Loucy (cell line): ENCODE data around the gene FNDC11.

Source experiments
- H2AFZ ChIP-seq: fragments of 200-600 bp; sonication (generic); 2 replicates; pipeline ENCODE4 v1.6.0; 2016; ENCODE audit warnings: antibody characterized with exemption, mild to moderate bottlenecking, low read length, moderate library complexity
- H3F3A ChIP-seq: fragments of 200-600 bp; 2 replicates; pipeline ENCODE4 v1.6.0; 2016; ENCODE audit warnings: antibody characterized with exemption, low read depth, mild to moderate bottlenecking
- H3K27me3 ChIP-seq: fragments of 200-600 bp; sonication (generic); 2 replicates; pipeline ENCODE4 v1.6.1; 2014; ENCODE audit warnings: low read length, mild to moderate bottlenecking; ENCODE audit not compliant: insufficient read depth, poor library complexity, severe bottlenecking
- H3K36me3 ChIP-seq: fragments of 200-600 bp; sonication (generic); 2 replicates; pipeline ENCODE4 v1.6.1; 2016; ENCODE audit warnings: low read length; ENCODE audit not compliant: insufficient read depth
- H3K4me1 ChIP-seq: fragments of 200-600 bp; sonication (generic); 2 replicates; pipeline ENCODE4 v1.5.1; 2014; ENCODE audit warnings: low read length, mild to moderate bottlenecking; ENCODE audit not compliant: insufficient read depth, poor library complexity, severe bottlenecking
- H3K4me2 ChIP-seq: fragments of 200-600 bp; sonication (generic); 2 replicates; pipeline ENCODE4 v1.6.0; 2014; ENCODE audit warnings: antibody characterized with exemption, low read length, low read depth, mild to moderate bottlenecking; ENCODE audit not compliant: poor library complexity, severe bottlenecking
- H3K4me3 ChIP-seq: fragments of 200-600 bp; sonication (generic); 2 replicates; pipeline ENCODE4 v1.5.1; 2014; ENCODE audit warnings: low read length, mild to moderate bottlenecking, mixed read lengths; ENCODE audit not compliant: poor library complexity, severe bottlenecking
- H3K79me2 ChIP-seq: fragments of 200-600 bp; sonication (generic); 2 replicates; pipeline ENCODE4 v1.6.1; 2014; ENCODE audit warnings: low read length; ENCODE audit not compliant: insufficient read depth
- H3K9ac ChIP-seq: fragments of 200-600 bp; sonication (generic); 2 replicates; pipeline ENCODE4 v1.6.0; 2014; ENCODE audit warnings: mild to moderate bottlenecking, low read depth, low read length, moderate library complexity; ENCODE audit not compliant: poor library complexity, severe bottlenecking
- H3K9me2 ChIP-seq: fragments of 200-600 bp; sonication (generic); replicated peaks from 2 replicates; pipeline ENCODE4 v1.6.1; 2016; ENCODE audit warnings: low read depth, low read length, mixed read lengths
- H3K9me3 ChIP-seq: fragments of 200-600 bp; sonication (generic); 2 replicates; pipeline ENCODE4 v1.6.1; 2014; ENCODE audit warnings: mild to moderate bottlenecking, antibody characterized with exemption, low read length, low read depth; ENCODE audit not compliant: insufficient read depth
- H4K20me1 ChIP-seq: fragments of 200-600 bp; sonication (generic); 2 replicates; pipeline ENCODE4 v1.6.0; 2014; ENCODE audit warnings: antibody characterized with exemption, low read length, mild to moderate bottlenecking; ENCODE audit not compliant: insufficient read depth, poor library complexity, severe bottlenecking
- CTCF ChIP-seq: fragments of 200-600 bp; sonication (generic); conservative IDR thresholded peaks from 2 replicates; pipeline ENCODE4 v1.5.1; 2014; ENCODE audit warnings: mild to moderate bottlenecking, antibody characterized with exemption, low read length
- EZH2phosphoT487 ChIP-seq: fragments of 200-600 bp; IDR thresholded peaks from 2 replicates; pipeline ENCODE4 v1.6.1; 2018; ENCODE audit warnings: antibody characterized with exemption, mild to moderate bottlenecking, moderate library complexity, borderline replicate concordance

FNDC11 gene

GRCh38 chr20:63553933-63554290 is at the start of gene FNDC11:
Gene FNDC11 (plus strand): TSS chr20:63554159. CDS start chr20:63555664, 1,505 bp downstream.
- Histone ChIP-seq H3K4me2 (peak within 1 kb of the TSS; percentile 75), H3K4me1 (peaks cover 26% of the 10 kb centered on the region), H3K79me2 (no peaks in the 10 kb centered on the region), H3K9me2 (no peaks in the 10 kb centered on the region), H3K9me3 (no peaks in the 10 kb centered on the region), H3K4me3 (peak within 1 kb of the TSS; percentile 61), H3F3A (no peaks in the 10 kb centered on the region), H4K20me1 (no peaks in the 10 kb centered on the region), H3K27me3 (no peaks in the 10 kb centered on the region), H2AFZ (peak within 1 kb of the TSS; percentile 85; the same call in 1 of the 2 replicates), H3K36me3 (no peaks in the 10 kb centered on the region), H3K9ac (peak within 1 kb of the TSS; percentile 62)
- TF ChIP-seq EZH2phosphoT487: no peak
- TF ChIP-seq CTCF: no peak

GRCh38 chr20:63504642-63505041 is 49.3 kb upstream of the FNDC11 start:
- Histone ChIP-seq H3K4me3 (no peak overlapping the region), H2AFZ (no peak overlapping the region), H3K4me2 (no peak overlapping the region), H3K9me2 (no peaks in the 10 kb centered on the region), H3K4me1 (no peaks in the 10 kb centered on the region), H3K9ac (no peak overlapping the region), H3K36me3 (no peaks in the 10 kb centered on the region), H3F3A (no peaks in the 10 kb centered on the region), H3K27me3 (no peaks in the 10 kb centered on the region), H3K79me2 (no peaks in the 10 kb centered on the region), H3K9me3 (no peaks in the 10 kb centered on the region; the same call in 1 of the 2 replicates), H4K20me1 (no peaks in the 10 kb centered on the region)
- no peak for TF ChIP-seq EZH2phosphoT487
- no peak for TF ChIP-seq CTCF

GRCh38 chr20:63505281-63505680 is 48.7 kb upstream of the FNDC11 start:
- H3K79me2 ChIP-seq: no peaks in the 10 kb centered on the region
- H3K9ac ChIP-seq: no peak overlapping the region
- TF ChIP-seq CTCF (no peak), EZH2phosphoT487 (no peak)
- H3K36me3 ChIP-seq: no peaks in the 10 kb centered on the region
- H3K4me3 ChIP-seq: no peak overlapping the region
- H3K27me3 ChIP-seq: no peaks in the 10 kb centered on the region
- H3K4me2 ChIP-seq: no peak overlapping the region
- no peak overlapping the region for H2AFZ ChIP-seq
- H3K4me1 ChIP-seq: no peaks in the 10 kb centered on the region
- H3K9me2 ChIP-seq: no peaks in the 10 kb centered on the region
- H3F3A ChIP-seq: no peaks in the 10 kb centered on the region
- no peaks in the 10 kb centered on the region; the same call in 1 of the 2 replicates for H3K9me3 ChIP-seq
- no peaks in the 10 kb centered on the region for H4K20me1 ChIP-seq
